GM21786 (cell line): ENCODE data around the gene ZNF322.

ENCODE experiments used
- ATAC-seq: cut with Tn5 transposase; IDR thresholded peaks from one replicate; pipeline ENCODE4 v1.9.1; 2021; ENCODE audit not compliant: unreplicated experiment

ZNF322 gene

GRCh38 chr6:26593278-26594130 is 66.0 kb downstream of the ZNF322 start:
- ATAC-seq: no peak

GRCh38 chr6:26592649-26593048 is 66.9 kb downstream of the ZNF322 start:
- no peak for ATAC-seq

DNA sequence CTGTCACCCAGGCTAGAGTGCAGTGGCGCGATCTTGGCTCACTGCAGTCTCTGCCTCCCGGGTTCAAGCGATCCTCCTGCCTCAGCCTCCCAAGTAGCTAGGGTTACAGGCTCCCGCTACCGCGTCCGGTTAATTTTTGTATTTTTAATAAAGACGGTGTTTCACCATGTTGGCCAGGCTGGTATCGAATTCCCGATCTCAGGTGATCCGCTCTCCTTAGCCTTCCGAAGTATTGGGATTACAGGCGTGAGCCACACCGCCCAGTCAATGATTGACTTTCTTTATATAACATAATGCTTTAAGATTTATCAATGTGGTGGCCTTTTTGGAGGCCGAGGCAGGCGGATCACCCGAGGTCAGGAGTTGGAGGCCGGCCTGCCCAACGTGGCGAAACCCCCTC is 70.6 kb downstream of the ZNF322 start:
- ATAC-seq: no peak
